Upper lobe of right lung (tissue), 1 donor: ENCODE results near the gene PROM2. TPM values are rescaled to one million over a fixed set of nuclear protein-coding genes. Genes with fewer than 3 reads are reported as not detected.

Experiments used
- ATAC-seq: fragments of 200-7000 bp; cut with Tn5 transposase; one replicate; pipeline ENCODE4 v1.9.1; 2020; ENCODE audit warnings: mild to moderate bottlenecking, moderate library complexity
- DNase-seq: peaks from one replicate; pipeline ENCODE4 v3.0.0-alpha.2; 2020
- H3K27ac ChIP-seq: fragments of 200-600 bp; one replicate; pipeline ENCODE4 v1.8.0; 2022
- H3K27me3 ChIP-seq: fragments of 200-600 bp; one replicate; pipeline ENCODE4 v1.8.0; 2022; ENCODE audit warnings: mild to moderate bottlenecking
- H3K36me3 ChIP-seq: fragments of 200-600 bp; one replicate; pipeline ENCODE4 v1.8.0; 2022
- H3K4me1 ChIP-seq: fragments of 200-600 bp; one replicate; pipeline ENCODE4 v1.8.0; 2022
- H3K4me3 ChIP-seq: fragments of 200-600 bp; one replicate; pipeline ENCODE4 v1.8.0; 2022; ENCODE audit warnings: mild to moderate bottlenecking
- H3K9me3 ChIP-seq: fragments of 200-600 bp; one replicate; pipeline ENCODE4 v1.8.0; 2022
- CTCF ChIP-seq: fragments of 200-600 bp; IDR thresholded peaks from one replicate; pipeline ENCODE4 v1.8.0; 2022; ENCODE audit warnings: antibody characterized with exemption
- intact Hi-C: fragments of 100-400 bp; cut with DNase I; formaldehyde crosslinking; loops from one replicate; pipeline ENCODE4 v1.11.0; 2022
- total RNA-seq: library from RNA; stranded (reverse); fragmentation: NEBNext Ultra II Directional; extraction: Animal tissue kit (Norgen Biotek cat#: 25700); gene quantifications from one replicate; pipeline ENCODE4 v1.2.1, GENCODE V29; 2021
- donor health status: DM: no; HTN: yes; CAD: no; lungs with severe emphysema.

PROM2 gene
- total RNA-seq, 1 donor from 2014 or later, result 6.0 TPM

GRCh38 chr2:95300450-95300849, 26.2 kb downstream of the PROM2 start:
- H3K4me1 ChIP-seq, result no peaks in the 10 kb centered on the region
- no peak for TF ChIP-seq CTCF
- ATAC-seq, result no peak
- intact Hi-C loops, result no loop called here
- DNase-seq, result no peak
- H3K36me3 ChIP-seq, result no peaks in the 10 kb centered on the region
- H3K27me3 ChIP-seq, result peaks cover 7% of the 10 kb centered on the region
- no peaks in the 10 kb centered on the region for H3K9me3 ChIP-seq
- H3K4me3 ChIP-seq, result no peak overlapping the region
- H3K27ac ChIP-seq, result no peak overlapping the region

GRCh38 chr2:95301186-95301585, 26.9 kb downstream of the PROM2 start:
- Histone ChIP-seq H3K4me1 (no peaks in the 10 kb centered on the region), H3K36me3 (no peaks in the 10 kb centered on the region), H3K27me3 (peaks cover 7% of the 10 kb centered on the region), H3K27ac (no peak overlapping the region), H3K4me3 (no peak overlapping the region), H3K9me3 (no peaks in the 10 kb centered on the region)
- intact Hi-C loops, result no loop called here
- no peak for TF ChIP-seq CTCF
- DNase-seq (no peak), ATAC-seq (no peak)

- H3K27me3 ChIP-seq, result peaks cover 7% of the 10 kb centered on the region
- H3K36me3 ChIP-seq, result no peaks in the 10 kb centered on the region
- intact Hi-C loops, result no loop called here
- no peaks in the 10 kb centered on the region for H3K9me3 ChIP-seq
- H3K4me3 ChIP-seq, result no peak overlapping the region
- no peaks in the 10 kb centered on the region for H3K4me1 ChIP-seq
- no peak for TF ChIP-seq CTCF
- H3K27ac ChIP-seq, result no peak overlapping the region
- DNase-seq, result no peak
- no peak for ATAC-seq
Measured at GRCh38 chr2:95301876-95302641, 27.8 kb downstream of the PROM2 start.

- no peak overlapping the region for H3K27ac ChIP-seq
Measured at GRCh38 chr2:95303191-95303919, 29.1 kb downstream of the PROM2 start.

GRCh38 chr2:95305380-95306061, 31.3 kb downstream of the PROM2 start:
- H3K27ac ChIP-seq, result no peak overlapping the region
- no peak for DNase-seq
- H3K4me3 ChIP-seq, result no peak overlapping the region

More at GRCh38 chr2:95303191-95303919, 29.1 kb downstream of the PROM2 start:
- no peak for DNase-seq
- Histone ChIP-seq H3K36me3 (no peaks in the 10 kb centered on the region), H3K9me3 (no peaks in the 10 kb centered on the region), H3K27me3 (peaks cover 7% of the 10 kb centered on the region), H3K4me1 (no peaks in the 10 kb centered on the region), H3K4me3 (no peak overlapping the region)
- intact Hi-C loops, result no loop called here
- no peak for ATAC-seq
- TF ChIP-seq CTCF, result no peak

More at GRCh38 chr2:95305380-95306061, 31.3 kb downstream of the PROM2 start:
- Histone ChIP-seq H3K27me3 (no peaks in the 10 kb centered on the region), H3K36me3 (no peaks in the 10 kb centered on the region), H3K4me1 (no peaks in the 10 kb centered on the region), H3K9me3 (no peaks in the 10 kb centered on the region)
- peak; percentile 54 for ATAC-seq
- intact Hi-C loops, result no loop called here
- TF ChIP-seq CTCF, result no peak
